NCI-H510A treated with DMSO at 0.1 percent for 48 hours (cell line): ENCODE data around the gene PRKAG2.
A peak's percentile ranks its signal among the peaks of the same experiment; 100 is the strongest.

Source experiments
- DNase-seq: peaks from one replicate; lab custom pipeline; 2025; lab: John Stamatoyannopoulos, UW

Gene PRKAG2

DNA sequence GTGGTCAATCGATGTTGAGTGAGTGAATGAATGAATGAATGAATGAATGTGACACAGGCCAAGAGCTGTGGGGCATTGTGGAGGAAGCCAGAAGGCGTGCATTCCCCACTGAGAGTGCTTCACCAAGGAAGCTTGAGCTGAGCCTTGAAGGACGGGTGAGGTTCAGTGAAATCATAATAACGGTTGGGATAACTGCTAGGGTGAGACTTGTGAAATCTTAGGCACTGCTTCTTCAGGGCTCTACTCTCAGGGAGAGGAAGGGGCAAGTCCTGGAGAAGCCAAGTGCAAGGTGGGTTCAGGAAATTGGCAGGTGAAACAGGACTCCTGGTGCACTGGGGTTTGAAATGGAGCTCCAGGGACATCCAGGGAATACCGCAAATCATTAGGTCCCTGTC is 23.7 kb upstream of the PRKAG2 start:
- DNase-seq, result no peak

DNA sequence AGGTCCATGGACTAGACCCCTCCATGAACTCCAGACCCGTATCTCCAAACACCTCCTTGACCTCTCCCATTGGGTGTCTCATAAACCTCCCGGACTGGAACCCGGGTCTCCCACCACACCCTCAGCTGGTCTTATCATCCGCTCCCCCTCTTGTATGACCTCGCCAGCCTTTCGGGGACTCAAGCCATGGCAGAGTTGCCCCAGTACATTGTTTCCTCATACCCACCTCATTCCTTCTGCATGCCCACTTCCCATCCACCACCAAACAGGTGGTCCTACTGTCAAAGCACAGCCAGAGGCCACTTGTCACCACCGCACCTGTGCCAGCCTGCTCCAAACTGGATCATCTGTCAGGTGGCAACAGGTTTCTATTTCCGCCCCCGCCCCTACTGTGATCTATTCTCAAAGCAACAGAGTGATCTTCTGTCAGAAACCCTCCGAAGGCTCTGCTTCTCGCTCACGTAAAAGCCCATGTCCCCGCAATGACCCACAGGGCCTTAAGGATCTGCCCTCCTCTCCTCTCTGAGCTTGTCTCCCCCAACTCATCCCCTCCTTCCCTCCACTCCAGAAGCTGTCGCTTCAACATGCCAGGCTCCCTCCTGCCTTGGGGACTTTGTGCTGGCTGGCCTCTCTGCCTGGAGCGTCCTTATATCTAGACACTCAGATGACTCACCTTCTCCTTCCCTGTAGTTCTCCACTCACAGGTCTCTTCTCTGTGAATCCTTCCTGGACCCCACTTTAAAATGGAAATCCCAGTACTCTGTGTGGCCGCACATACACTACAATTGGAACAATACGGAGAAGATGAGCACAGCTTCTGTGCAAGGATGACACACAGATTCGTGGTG is 22.8 kb upstream of the PRKAG2 start:
- DNase-seq, result no peak

DNA sequence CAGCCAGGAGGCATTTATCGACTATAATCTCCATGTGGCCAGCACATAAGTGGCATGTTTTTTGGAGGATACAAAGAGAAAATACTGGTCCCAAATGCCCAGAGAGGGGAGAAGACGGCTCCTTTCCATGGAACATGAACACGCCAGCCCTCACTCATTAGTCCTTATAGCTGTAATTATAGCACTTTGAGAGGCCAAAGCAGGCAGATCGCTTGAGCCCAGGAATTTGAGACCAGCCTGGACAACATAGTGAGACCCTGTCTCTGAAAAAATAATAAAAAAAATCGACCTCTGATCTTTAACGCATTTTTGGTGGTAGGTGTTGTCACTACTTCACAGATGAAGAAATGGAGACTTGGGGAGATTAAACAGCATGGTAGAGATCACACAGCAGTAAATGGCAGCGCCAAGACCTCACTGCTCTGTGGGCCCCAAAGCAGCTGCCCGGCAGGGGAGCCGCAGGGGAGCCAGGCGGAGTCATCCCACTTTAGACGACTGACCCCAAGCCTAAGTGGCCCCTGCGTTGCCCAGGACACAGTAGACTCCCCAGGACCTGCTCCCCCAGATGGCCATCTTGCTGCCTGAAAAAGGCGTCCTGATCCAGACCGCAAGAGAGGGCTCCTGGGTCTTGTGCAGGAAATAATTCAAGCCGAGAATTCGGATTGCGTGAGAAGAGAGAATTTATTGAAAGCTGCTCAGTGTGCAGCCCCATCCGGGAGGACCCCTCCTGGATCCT is 21.2 kb upstream of the PRKAG2 start:
- DNase-seq, result no peak

DNA sequence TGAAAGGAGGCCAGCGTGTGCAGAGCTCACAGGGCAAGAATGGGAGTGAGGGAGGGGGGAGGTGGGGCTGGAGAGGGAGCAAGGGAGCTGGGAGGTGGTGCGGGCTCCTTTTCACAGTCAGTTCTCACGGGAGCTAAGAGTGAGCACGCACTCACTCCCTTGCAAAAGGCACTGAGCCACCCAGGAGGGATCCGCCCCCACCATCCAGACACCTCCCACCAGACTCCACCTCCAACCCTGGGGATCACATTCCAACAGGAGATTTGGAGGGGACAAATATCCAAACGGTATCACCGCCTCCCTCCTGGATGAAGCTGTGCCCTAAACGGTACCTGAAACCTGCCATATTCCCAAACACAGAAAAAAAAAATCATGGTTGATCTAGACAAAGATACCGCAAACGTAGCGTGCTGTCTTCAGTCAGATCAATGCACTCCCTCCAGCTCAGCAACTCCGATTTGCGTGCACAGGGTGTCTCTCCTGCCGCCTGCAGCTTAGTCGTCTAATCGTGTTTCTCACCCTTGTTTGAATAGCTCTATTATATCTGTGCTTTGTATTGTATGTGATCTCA is 20.3 kb upstream of the PRKAG2 start:
- no peak for DNase-seq

DNA sequence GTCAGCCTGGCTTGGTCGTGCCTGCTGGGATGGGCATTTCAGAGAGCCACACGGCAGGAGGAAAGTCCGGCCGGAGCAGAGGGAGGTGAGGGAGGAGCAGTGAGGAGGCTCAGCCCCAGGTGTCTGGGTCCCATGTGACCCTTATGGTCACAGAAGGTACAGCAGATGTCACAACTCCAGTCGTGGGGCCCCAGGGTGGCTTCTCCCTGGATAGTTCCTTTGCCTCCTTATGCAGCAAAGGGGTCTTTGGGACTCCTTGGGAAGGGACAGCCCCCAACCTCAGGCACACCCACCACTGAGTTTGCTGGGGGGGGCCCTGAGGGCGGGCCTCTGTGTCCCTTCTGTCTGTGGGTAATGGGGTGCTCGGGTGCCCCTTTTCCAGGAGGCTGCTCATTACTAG is 19.6 kb upstream of the PRKAG2 start:
- DNase-seq, result no peak

DNA sequence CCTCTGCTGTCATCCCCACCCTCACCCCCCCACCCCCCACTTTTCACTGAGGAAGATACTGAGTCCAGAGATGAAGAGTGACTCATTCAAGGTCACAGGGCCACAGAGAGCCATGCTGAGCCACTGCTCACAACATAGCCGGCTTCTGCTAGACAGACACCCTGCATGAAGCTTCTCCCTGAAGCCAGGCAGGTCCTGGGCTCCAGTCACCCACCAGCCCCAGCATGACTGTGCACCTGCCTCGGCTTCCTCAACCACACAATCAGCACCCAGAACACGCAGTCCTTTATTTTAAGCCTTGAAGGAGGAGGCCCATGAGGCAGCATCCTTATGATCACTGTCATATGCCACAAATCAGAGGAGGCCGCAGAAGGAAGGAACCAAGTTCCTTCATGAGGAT is 19.2 kb upstream of the PRKAG2 start:
- no peak for DNase-seq

DNA sequence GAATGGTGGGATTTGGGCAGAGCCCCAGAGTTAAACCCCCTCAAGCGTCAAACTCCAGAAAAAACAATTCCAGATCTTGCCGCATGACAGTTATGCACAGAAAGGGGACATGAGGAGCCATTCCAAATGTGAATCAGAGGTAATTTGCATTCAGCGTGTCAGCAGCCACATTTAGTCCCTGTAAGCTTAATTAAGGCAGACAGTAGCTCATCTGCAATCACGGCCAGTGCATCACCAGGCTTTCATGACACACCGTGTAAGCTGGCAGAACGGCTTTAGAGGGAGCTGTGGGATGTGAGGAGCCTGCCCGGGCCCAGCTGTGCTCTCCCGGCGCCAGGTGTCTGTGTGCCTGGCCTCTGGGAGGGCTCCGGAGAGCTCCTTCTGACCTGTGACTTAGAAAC is 18.7 kb upstream of the PRKAG2 start:
- no peak for DNase-seq

DNA sequence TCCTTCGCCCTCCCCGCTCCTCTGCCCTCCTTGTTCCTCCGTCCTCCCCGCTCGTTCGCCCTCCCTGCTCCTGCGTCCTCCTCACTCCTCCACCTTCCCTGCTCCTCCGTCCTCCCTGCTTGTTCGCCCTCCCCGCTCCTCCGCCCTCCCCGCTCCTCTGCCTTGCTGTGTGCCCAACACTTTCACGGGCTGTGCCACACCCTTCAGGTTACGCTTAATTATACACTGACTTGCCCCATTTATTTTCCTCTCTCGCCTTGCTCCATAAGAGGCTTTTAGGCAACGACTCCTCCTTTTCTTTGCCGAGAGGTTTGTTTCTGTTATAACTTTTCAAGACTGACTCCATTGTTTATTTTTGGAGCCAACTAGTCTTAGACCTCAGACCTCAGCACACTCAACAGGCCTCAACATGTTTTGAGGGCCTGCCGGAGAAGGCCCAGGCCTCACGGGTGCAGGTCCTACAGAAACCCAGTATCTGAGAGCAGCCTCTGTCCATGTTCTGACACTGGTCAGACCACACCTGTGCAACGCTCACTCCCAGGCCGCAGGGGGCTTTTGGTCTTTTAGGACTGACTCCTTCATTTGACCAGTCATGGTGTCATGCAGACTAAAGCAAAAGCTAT is 18.2 kb upstream of the PRKAG2 start:
- no peak for DNase-seq

DNA sequence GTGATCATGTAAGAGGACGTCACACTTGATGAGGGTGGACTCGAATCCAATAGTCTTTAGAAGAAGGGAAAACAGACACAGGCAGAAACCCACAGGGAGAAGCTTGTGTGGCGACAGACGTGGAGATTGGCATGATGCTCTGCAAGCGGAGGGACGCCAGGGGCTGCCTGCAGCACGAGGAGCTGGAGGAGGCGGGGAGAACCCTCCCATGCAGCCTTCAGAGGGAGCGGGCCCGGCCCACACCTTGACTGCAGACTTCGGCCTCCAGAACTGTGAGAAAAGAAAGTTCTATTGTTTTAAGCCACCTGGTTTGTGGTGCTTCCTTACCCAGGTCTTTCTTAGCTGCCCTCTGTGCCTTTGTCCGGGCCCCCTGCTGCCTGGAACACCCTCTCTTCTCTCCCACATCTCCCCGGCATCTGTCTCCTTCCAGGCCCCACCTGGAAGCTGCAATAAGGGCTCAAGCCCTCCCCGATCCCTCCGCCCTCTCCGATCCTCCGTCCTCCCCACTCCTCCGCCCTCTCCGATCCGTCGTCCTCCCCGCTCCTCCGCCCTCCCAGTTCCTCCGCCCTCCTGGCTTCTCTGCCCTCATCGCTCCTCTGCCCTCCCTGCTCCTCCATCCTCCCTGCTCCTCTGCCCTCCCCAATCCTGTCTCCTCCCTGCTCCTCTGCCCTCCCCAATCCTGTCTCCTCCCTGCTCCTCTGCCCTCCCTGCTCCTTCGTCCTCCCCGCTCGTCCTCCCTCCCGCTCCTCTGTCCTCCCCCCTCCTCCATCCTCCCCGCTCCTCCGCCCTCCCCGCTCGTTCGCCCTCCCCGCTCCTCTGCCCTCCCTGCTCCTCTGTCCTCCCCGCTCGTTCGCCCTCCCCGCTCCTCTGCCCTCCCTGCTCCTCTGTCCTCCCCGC is 17.4 kb upstream of the PRKAG2 start:
- no peak for DNase-seq

DNA sequence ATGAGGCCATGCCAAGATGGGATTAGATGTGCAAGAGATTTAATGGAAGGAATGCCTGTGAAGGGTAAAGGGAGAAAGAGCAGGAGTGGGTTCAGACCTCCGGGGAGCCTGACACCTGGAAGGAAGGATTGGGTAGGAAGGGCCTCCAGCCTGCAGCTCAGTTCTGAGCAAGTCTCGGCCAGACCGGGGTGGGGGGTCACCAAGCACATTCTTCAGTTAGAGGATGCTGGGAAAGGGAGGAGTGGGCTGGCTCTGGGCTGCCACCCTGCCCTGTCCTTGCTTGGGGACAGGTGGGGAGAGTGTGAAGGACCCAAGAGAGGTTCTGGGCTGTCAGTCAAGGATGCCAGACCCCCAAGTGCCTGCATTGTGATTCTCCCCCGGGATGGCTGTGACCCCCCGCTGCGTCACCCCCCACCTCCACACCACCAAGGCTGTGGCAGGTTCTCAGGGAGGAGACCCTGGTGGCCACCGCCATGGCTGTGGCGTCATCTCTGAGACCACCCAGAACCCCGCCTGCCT is 16.5 kb upstream of the PRKAG2 start:
- no peak for DNase-seq

DNA sequence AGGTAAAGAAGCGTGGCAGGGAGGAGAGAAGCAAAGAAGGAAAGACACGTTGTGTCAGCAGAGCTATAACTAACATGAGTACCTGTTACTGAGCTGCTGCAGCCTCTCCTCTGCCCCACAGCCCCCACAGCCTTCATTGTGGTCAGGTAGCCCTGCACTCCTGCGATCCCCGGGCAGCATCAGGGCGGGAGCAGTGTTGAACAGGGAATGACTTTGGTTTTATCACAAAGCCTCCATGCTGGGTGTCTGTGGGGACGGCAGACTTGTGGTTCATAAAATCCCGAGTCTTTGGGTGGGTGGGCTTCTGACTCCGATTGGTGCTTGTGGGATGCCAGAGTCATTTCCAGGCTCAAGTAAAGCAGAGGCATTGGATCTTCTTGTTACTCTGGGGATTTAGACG is 14.8 kb upstream of the PRKAG2 start:
- no peak for DNase-seq

DNA sequence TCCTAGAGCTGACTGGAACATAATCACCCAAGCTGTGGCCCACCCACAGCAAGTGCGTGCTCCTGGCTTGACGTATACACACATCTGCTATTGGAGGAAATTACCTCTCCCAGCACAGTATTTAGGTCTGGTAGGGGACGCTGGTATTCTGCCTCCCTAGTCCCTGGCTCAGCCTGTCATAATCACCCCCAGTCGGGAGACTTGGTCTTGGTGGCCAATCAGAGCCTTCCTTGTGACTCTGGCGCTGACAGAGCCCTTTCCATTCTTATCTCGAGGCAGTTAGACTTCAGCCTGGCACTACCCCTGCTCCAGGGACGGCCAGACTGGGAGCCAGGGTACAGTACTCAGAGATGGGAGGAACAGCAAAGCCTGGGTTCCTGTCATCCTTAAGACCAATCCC is 14.3 kb upstream of the PRKAG2 start:
- DNase-seq, result no peak

DNA sequence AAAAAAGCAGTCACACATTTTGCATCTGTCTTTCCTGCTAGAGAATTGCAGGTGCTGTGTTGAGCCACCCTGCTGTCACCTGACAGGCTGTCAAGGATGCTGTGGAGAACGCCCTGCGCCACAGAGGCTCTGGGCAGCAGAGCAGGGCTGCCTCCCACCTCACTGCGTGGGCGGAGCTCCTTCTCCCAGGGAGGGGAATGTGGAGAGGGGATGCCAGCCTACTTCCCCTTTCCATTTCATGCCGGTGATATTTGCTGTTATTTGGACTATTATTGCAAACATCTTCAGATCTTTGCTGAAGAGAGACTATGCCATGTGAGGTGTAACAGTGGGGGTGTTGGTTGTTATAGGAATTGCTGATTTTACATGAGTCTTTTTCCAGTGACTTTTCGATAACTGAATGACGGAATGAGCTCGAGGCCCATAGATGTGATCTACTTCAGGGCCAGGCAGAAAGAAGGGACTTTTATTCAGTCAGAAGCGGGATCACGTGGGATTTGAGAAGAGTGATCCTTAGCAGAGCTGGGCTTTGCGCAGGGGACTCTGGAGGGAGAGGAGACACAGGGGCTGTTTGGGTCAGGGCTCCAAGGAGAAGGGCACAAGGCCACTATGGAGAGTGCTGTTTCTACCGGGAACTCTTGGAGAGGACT is 13.6 kb upstream of the PRKAG2 start:
- DNase-seq, result peak; percentile 3

DNA sequence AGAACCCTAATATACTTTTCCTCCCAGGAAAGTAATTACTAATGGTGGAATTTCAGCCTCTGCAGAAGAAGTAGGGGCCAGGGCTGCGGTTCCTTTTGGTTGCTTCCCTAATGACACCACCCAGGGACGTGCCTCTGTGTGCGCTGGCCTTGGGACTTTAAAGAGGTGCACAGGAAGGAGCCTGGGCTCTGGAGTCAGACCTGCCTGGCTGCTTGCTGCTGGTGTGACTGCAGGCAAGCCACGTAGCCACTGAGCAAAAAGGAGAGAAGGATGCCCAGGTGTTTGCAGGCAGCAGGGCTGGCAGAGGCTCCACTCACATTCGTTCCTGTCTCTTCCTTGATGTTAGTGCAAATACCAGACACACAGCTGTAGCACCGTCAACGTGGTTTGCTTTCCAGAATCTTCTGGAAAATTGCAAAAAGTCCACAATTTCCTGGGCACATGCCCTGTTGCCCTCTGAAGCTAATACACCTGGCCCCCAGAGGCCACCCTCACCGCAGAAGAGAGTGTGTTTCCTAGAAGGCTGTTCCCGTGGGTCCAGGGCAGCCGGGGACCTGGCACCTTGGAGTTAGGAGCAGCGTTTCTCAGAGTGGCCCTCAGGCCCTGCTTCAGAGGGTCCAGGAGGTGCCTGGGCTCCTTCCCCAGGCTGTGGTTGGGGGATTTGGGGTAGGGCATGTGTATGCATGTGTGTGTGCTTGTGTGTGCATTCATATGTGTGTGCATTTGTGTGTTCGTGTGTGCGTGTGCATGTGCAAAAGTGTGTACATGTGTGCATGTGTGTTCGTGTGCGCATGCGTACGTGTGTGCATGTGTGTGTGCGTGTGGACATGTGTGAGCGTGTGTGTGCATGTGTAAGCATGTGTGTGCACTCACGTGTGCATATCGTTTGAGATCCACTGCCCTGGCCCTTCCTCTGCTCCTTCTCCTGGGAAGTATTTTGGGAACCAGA is 12.8 kb upstream of the PRKAG2 start:
- no peak for DNase-seq

DNA sequence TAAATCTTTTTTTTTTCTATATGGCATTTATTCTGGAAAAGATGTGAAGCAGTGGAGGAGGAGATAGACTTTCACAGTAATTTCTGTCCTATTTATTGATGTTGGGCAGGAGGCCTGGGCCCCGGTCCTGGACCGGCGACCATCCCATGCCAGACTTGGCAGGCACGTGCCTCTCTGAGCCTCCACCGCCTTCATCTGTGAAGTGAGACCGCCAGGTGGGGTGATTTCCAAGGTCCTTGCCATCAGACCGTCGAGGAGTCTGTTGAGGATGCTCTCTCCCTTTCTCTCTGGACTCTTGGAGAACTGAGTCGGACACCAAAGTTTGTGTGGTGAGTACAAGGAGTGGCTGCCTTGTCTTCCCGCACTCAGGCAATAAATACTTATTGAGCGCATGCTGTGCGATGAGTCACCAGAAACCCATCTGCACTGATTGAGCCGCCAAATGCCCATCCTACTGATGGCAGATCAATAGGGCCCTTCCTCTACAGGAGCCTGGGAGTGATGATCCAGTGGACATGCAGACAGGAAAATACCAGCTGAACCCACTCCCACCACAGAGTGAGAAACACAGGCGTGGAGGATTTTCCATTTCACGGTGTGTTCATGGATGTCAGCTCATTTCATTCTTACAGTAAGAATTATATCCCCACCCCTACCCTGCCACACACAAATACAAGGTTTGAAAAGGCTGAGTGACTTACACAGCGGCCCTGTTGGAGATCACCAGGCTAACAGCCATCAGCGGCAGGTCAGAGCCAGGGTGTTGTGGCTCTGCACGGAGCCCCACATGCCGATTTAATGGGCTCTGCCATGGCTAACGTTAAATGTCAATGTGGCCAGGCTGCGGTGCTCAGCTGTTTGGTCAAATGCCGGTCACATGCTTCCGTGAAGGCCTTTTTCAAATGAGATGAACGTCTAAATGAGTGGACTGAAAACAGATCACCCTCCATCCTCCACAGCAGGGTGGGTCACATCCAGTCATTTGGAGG is 11.5 kb upstream of the PRKAG2 start:
- no peak for DNase-seq

DNA sequence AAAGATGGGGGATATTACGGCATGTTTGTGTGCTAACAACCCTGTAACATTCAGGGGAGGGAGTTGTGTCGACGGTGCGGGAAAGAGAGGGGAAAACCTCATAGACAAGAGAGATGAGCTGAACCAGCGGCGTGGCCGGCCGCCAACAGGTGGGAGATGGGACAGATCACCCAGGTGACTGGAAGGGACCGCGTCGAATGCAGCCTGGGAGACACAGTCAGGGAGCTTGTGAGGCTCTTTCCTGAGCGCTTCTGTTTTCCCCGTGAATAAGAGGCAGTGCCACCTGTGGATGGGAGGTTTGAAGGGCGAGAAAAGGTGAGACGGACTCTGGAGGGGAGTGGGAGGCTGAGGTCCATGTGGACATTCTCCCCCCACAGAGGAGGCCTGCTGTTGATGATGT is 9.9 kb upstream of the PRKAG2 start:
- DNase-seq, result no peak

DNA sequence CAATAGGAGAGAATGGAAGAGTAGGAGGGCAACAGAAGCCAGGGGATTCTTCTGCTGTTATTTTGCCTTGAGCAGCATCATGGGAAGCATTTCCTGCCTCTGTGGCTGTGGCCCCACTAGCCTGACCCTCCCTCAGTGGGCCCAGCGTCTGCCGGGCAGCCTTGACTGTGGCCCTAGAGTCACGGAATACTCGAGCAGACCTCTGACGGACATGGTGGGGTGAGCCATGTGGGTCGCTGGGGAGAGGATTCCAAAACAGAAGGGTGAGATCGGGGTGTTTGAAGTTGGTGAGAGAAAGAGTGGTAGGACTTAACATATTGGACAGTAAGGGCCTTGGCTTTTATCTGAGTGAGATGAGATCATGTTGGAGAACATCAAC is 8.3 kb upstream of the PRKAG2 start:
- no peak for DNase-seq

DNA sequence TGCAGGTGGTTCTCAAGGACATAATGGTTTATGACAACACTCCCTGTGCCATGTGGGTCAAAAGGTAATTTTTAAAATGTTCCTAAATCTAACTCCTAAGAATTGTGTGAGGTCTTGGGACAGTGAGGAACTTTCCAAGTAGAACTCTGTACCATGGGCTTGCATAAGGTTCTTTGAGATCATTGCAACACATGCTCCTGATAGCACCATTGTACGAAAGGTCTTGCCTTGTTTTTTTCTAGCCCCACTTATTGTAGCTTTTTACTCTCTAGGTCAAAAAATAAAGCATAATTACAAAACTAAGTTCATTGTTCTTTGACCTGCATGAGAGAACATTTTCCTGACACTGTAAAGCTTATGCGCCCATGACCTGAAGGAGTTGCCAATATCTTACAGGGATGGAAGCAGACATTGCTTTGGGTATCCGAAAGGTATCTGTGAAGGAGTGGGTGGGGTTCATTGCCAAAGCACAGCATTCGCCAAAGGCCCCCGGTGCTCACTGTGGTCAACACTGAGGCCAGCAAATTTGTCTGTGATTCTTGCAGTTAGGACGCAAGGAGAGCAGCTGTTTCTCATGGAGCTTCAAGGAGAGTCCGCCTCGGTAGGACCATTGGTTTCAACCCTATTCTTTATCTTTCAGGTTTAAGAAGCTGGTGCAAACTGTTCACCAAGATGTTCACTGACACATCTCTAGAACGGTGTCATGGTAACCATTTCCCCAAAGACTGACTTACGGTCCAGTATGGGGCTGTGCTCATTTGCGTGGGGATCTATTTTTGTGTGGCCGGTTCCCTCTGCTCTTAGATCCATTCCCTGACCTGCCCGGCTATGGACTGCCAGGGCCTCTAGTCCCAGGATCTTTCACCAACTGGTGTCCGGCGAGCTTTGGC is 7.6 kb upstream of the PRKAG2 start:
- DNase-seq, result no peak
